ENCODE data around the gene RBMS3.

The RBMS3 gene

DNA sequence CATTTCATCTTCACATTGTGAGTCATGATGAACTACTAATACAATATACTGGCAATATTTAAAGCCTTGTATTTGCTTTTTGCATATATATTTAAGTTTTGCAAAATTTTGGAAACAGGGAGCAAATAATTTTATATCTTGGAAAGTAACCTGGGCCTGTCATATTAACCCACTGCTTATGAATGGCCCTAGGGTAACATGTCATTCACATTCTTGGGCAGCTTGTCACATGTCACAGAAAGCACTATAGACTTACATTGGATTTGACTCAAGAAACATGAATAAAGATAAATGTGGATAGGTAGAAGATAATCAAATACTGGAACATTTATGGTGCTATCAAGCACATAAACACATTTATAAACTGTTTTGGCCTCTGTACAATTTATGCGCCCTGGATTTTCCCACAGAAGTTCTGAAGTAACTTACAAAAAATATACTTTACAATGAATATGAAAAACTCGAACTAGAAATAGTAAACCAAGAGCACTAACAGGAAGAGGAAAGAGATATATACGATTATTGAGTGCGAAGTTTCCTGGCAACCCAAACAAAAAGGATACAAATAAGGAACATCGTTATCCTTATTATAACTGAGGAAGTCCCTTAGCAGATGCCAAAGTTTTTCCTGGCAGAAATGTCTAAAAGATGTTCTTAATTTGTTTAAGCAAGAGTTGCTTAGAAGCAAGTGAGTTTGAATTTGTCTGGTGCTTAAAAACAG, 257.2 kb downstream of the RBMS3 start:
- no peak overlapping the region for H3K4me3 ChIP-seq
- peak overlapping the region in 2 of 21 experiments; percentile 4 to 30 for H3K27ac ChIP-seq

DNA sequence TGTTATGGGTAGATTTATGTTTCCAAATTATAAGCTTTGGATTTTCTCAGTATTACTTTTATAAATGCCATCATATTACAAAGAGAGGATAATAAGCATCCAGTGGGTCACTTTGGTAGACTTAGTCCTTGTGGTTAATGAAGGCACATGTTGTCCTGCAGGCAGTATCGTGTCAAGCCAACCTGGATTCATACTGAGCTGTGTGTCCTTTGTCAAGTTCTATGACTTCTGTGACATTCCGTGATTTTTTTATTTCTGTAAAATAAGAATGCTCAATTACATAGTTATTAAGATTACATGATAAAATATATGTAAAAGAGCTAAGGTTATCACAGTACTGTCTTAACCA, 257.7 kb downstream of the RBMS3 start:
- no peak overlapping the region for H3K27ac ChIP-seq
- no peak overlapping the region for H3K4me3 ChIP-seq

DNA sequence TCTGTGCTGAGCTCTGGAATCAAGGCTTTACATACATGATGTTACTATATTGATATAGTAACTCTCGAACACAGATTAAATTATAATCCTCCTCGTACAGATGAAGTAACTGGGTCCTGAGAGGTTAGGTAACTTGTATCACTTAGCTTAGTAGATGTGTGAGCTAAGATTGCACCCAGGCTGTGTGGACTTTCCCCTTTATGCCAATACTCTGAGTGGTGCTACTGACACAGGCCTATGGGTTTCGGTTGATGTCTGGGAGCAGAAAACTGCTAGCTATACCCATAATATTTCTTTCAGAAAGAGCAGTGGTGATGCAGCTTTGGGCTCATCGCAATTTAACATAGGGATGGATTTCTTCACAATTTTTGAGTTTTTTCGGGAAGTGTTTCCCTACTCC, 259.7 kb downstream of the RBMS3 start:
- no peak overlapping the region for H3K27ac ChIP-seq
- H3K4me3 ChIP-seq = no peak overlapping the region

DNA sequence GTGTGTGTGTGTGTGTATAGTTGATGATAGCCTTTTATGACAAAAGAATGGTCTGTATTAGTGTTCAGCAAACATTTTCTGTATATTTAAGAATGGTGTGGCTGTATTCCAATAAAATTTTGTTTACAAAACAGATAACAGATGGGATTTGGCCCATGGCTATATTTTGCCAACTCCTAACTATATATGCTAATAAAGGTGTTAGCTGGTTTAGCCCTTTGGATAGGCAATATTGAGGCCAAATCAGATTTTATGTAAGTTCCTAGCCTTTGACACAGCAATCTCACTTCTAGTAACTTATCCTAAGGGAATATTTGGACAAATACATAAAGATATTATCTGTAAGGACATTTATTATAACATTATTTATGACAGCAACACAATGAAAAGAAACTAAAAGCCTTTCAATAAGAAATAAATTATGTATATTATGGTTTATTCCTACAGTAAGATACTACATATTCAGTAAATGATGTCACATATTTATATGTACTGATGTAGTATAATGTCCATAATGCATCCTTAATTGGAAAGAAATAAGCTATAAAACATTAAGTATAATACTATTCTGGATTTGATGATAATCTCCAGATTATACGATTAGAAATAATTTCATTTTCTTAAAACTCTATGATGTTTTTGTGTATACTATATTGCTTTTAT, 264.0 kb downstream of the RBMS3 start:
- no peak overlapping the region for H3K27ac ChIP-seq
- no peak overlapping the region for H3K4me3 ChIP-seq

DNA sequence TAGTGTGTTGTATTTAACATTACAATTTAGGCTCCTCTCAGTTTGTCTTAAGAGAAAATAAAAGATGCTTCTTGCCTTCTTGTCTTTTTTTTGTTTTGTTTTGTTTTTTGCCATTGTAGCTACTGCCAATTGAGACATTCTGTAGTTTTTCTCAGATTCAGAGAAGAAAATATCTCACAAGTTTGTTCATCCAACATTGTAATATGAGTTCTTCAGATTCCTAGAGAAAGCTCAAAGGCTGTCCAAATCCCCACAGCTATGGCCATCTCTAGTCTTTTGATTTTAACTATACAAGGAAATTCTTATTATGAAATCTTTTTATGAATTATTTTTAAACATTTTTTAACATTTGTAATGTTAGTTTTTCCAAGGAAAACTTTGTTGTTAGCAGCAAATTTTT, 264.7 kb downstream of the RBMS3 start:
- no peak overlapping the region for H3K4me3 ChIP-seq
- H3K27ac ChIP-seq = no peak overlapping the region

DNA sequence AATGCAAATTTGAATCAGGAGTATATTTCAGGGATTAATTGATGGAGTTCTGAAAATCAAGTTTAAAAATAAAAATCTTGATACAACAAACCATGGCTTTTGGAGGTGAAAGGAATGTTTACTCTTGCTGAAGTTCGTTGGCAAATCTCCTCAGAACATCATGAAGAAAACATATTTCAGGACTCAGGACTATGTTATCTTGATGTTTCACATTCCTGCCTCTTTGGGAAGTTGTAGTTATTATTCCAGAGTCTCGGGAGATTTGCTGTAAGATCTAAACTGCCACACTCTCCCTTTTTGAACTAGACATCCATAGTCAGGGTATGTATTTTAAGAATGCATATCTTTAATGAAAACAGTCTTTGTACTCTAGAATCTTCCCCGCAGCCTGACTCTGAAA, 271.2 kb downstream of the RBMS3 start:
- Histone ChIP-seq H3K27ac (no peak overlapping the region), H3K4me3 (no peak overlapping the region)

DNA sequence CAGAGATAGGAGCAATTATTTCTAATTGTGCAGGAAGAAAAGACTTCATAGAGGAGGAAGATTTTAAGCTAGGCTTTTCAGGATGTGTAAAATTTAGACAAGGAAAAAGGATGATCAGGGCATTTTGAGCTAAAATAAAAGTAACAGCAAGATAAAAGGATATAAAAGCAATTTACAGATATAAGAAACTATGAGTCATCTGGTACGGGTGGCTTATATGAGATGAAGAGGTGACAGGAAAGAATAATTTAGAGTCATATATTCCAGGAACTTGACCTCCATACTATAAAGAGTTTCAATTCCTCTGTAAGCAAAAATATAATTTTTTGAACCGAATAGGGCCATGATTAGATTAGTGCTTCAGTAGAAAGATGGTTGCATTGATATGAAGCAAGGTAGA, 273.7 kb downstream of the RBMS3 start:
- H3K27ac ChIP-seq = no peak overlapping the region
- no peak overlapping the region for H3K4me3 ChIP-seq

DNA sequence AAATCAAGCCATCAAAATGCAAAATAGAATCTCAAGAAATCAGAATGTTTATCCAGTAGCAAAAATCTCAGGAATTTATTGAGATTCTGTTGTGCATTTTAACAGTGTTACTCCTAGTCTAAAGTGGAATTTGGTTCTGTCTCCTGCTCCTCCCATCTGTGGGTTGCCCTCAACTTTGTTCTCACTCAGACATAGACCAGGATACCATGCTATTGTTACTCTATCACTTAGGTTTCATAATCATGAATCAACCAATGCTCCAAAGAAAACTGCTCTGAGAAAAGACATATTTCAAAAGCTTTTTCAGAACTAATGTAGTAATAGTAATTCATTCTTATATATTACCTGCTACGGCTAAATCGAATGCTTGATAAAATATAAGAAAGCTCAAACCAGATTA, 274.7 kb downstream of the RBMS3 start:
- no peak overlapping the region for H3K27ac ChIP-seq
- no peak overlapping the region for H3K4me3 ChIP-seq

DNA sequence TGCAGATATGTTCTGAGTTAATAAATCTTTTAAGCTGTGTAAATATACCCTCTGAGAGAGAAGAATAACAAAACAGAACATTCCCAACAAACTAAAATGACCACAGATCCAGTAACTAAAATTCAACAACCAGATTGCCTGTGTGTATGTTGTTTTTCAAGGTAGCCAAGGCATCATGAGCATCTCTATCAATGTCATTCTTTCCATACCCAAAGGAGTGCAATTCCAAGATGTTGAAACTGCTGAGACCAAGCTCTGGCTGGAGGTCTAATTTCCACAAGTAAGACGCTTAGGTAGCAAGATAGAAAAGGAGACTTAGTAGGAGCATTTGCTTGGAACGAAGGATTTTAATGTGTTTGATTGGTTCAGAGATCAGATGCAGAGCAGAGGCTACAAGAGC, 276.3 kb downstream of the RBMS3 start:
- Histone ChIP-seq H3K27ac (no peak overlapping the region), H3K4me3 (no peak overlapping the region)

DNA sequence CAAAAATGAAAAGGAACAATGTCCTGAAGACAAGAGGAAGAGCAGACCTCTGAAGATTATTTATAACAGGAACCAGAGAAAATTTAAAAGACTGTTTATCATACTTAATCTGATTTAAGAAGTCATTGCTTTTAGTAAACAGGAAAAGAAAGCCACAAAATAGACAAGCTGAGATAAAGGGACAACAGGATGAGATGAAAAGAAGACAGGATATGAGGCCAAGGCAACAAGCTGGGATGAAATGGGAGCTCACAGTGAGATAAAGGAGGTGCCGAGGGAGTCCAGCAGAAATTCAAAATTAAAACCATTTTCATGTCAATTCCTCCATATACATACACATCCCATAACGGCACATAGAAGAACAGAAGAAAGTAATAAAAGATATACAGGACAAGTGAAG, 277.0 kb downstream of the RBMS3 start:
- Histone ChIP-seq H3K27ac (no peak overlapping the region), H3K4me3 (no peak overlapping the region)

DNA sequence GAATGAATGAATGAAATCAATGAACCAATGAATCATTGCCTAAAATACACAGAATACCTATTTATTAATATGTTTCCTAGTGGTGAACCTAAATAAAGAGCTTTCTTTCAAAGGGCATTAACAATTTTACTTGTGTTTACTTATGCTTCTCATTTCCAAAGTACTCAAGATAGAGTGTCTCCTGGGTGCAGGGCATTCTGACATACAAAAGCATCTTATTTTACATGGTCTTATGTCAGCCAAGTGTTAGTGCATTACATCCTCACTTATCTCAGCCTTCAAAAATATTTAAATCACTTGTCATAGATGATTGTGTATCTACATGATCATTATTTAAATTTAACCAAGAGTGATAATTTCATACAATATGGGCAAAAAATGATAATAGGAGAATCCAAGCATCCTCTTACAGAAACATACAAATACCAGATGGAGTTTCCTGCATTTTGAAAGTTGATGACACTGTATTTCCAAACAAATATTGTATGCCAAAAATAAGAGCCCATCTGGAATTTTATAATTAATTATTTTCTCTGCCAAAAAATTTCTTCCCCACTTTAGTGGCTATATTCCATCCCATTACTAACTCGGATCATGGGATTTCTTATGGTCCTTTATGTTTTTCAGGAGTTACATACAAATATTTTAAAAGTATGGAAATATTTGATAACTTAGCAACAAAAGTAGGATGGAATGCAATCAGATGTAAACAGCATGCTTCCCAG, 279.0 kb downstream of the RBMS3 start:
- no peak overlapping the region for H3K4me3 ChIP-seq
- no peak overlapping the region for H3K27ac ChIP-seq

DNA sequence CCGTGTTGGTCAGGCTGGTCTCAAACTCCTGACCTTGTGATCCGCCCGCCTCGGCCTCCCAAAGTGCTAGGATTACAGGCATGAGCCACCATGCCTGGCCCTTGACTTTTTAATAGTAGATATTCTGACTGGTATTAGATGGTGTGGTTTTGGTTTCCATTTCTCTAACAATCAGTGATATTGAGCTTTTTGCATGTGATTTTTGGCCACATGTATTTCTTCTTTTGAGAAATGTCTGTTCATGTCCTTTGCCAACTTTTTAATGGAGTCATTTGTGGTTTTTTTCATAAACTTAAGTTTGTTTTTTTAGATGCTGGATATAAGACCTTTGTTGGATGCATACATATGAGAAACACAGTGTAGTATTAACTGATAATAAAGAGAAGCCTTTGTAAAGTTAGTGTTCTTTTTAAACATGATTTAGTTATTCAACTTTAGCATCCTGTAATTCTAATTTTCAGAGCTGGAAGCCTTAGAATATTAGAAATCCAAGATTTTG, 280.8 kb downstream of the RBMS3 start:
- Histone ChIP-seq H3K27ac (peak overlapping the region in 1 of 21 experiments; percentile 56), H3K4me3 (no peak overlapping the region)

DNA sequence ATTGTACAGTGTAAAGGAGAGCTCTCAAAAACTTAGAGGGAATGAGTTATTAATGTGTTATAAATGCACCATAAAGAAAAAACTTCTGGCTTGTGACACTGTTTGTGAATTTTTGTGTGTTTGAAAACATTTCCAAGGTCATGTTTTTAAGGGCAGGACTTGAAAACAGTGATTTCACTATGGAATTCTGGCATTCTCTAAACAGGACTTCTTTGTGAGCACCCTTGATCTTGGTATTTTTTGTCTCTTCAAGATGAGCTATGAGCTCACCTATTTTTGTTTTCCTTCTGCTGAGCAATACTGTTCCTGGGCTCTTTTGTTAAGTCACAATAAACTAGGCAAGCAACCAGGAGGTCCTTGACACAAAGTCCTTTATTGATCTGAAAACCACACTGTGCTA, 284.4 kb downstream of the RBMS3 start:
- H3K4me3 ChIP-seq = no peak overlapping the region
- no peak overlapping the region for H3K27ac ChIP-seq

DNA sequence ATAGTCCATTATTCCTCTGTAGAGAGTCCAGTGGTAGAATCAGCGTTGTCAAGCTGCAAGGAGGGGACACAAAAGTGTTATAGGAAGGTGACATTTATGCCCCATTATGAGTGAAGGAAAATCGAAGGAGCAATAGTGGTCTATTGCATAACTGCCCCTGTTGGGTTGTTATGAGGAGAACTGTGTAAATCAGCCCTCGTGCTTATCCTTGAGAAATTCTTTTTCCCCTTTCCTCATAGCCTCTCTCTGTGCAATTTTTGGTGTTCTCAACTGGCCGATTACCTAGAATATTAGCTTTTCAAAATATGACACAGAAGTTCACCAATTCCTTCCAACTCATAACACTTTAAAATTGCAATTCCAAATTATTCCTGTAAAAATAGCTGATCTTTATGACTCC, 286.6 kb downstream of the RBMS3 start:
- H3K27ac ChIP-seq = no peak overlapping the region
- no peak overlapping the region for H3K4me3 ChIP-seq

DNA sequence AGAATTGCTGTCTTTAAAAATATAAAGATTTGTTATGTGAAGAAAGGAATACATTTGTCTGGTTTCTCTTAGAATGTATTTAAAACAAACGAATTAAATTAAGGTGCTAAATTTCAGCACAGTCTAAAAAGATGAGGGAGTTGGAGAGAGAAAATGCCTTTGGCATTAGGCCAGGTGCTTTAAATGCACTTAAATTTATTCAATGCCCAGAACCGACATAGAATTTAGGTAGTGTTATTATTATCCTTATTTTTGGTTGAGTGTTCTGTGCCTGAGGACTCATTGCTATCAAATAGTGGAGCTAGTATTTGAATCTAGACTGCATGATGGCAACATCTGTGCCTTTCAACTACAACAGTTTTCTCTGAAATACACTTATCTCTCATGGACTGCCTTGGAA, 287.5 kb downstream of the RBMS3 start:
- no peak overlapping the region for H3K4me3 ChIP-seq
- no peak overlapping the region for H3K27ac ChIP-seq

DNA sequence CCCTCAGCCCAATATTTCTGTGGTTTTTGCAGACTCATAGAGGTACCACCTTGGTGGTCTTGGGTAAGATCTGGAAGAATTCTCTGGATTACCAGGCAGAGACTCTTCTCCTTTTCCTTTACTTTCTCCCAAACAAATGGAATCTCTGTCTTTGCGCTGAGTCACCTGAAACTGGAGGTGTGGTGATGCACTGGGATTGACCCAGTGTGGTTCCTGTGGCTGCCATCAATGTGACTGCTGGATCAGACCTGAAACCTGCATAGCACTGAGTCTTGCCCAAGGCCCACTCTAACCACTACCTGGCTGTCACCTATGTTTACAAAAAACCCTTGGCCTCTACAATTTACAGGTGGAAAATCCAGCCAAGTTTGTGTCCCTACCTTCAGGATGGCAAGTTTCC, 295.3 kb downstream of the RBMS3 start:
- Histone ChIP-seq H3K4me3 (no peak overlapping the region), H3K27ac (no peak overlapping the region)

DNA sequence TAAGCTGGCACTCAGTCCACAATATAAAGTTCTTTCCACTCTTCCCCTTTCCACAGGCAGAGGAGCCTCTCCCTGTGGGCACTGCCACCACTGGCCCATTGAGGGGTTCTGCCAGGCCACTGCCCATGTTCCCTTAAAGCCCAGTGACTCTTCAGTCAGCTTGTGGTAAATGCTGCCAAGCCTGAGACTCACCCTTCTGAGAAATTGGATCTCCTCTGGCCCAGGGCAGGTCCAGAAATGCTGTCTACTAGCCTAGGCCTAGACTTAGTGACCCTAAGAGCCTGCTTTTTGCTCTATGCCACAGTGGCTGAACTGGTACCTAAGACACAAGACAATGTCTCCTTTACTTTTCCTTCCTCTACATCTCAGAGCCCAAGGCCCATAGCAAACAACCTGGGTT, 295.8 kb downstream of the RBMS3 start:
- no peak overlapping the region for H3K27ac ChIP-seq
- no peak overlapping the region for H3K4me3 ChIP-seq

DNA sequence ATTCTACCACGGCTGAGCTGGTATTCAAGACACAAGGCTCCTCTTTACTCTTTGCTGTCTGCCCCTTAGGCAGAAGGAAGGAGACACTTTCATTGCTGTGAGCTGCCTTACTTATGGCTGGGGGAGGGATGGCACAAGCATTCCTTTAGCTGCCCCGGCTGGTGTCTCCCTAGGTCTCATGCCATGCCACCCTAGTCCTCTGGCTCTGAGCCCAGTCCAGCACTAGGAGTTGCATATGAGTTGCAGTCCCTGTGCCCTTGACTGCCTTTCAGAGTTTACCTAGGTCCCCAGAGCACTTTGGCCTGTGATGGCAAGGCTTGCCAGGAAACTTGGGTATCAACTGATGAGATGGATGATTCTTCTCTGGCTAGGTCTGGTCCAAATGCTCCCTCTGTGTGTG, 296.4 kb downstream of the RBMS3 start:
- Histone ChIP-seq H3K27ac (no peak overlapping the region), H3K4me3 (no peak overlapping the region)

DNA sequence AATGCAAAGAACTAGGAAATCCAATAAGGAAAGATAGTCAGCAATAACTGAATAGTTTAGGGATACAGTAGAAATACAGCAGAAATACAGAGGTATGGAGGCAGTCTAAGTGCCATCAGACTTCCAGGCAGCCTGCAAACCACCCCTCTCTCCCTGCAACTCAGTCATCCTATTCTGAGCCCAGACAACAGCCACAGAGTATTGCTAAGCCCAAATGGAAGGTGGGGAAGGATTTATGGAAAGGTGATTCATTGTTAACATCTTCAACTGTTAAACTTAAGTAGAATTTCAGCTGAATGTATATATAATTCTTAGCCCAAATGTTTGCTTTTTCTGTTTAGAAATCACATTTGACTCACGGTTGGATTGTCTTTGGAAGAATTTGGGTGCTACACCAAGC, 300.4 kb downstream of the RBMS3 start:
- H3K4me3 ChIP-seq = no peak overlapping the region
- H3K27ac ChIP-seq = no peak overlapping the region

DNA sequence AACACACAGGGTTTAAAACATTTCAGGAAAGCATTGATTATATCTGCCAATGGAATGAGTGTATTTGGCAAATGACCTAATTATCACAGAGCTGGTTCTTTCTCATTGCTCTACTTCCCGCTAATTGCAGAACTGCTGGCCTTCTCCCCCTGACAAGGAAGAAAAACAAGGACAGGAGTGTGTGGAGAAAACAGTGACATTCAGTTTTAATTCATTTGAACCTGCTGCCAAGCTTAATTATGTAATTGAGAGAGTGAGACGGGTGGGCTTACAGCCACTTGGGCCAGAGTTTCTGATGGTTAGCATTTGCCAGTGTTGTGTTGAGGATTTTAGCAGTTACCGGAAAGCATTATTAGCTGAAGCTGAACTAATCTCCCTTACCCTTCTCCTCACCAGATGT, 301.4 kb downstream of the RBMS3 start:
- H3K4me3 ChIP-seq = no peak overlapping the region
- H3K27ac ChIP-seq = no peak overlapping the region

DNA sequence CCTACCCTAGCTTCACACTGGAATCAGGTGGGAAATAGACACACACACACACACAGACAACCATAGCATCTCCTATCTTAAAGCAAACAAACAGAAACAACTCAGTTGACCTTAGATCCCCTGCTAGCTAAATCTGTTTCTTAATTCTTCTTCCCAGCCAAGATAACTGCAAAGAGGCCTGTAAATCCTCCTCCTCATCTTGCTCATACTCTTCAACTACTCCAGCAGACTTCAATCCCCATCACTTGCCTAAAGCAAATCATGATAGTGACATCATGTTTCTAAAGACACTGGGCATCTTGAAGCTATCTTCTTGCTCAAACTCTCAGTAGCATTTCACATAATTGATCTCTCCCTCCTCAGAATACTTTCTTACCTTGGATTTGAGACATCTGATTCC, 303.0 kb downstream of the RBMS3 start:
- no peak overlapping the region for H3K27ac ChIP-seq
- no peak overlapping the region for H3K4me3 ChIP-seq

Measured in skin epidermis (tissue), 12 donors.